HL-60/S4 treated with retinoic acid at 250 ng/mL for 4 days and 3 days (cell line): ENCODE results near the gene CLEC11A.

Source experiments
- in situ Hi-C: fragments of 300-500 bp; cut with MboI; formaldehyde crosslinking; loops from 2 replicates; pipeline ENCODE4 v1.7.0; 2022; ENCODE audit warnings: low sequenced_read_pairs

CLEC11A gene, protein sequence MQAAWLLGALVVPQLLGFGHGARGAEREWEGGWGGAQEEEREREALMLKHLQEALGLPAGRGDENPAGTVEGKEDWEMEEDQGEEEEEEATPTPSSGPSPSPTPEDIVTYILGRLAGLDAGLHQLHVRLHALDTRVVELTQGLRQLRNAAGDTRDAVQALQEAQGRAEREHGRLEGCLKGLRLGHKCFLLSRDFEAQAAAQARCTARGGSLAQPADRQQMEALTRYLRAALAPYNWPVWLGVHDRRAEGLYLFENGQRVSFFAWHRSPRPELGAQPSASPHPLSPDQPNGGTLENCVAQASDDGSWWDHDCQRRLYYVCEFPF

DNA sequence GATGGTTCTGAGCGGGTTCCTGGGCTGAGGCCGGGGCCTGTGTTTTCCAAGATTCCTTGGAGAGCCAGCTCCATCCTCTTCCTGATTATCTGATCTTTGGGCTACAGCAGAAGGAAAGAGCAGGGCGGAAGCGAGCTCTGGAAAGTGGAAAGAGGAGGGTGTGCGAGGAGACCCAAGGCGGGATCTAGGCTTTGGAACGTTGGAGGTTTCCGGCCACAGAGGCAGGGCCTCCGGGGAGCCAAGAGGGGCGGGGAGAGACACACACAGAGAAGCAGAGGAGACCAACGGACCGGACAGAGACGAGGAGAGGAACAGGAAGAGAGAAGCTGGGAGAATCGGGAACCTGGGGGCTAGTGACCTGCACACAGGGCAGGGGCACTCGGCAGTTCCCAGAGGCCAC lies at the start of gene CLEC11A:
CLEC11A (plus strand) TSS at position 296 of the 400 bp plus-strand sequence. CDS start 162 bp downstream, outside the sequence.
- in situ Hi-C loops: no loop called here

DNA sequence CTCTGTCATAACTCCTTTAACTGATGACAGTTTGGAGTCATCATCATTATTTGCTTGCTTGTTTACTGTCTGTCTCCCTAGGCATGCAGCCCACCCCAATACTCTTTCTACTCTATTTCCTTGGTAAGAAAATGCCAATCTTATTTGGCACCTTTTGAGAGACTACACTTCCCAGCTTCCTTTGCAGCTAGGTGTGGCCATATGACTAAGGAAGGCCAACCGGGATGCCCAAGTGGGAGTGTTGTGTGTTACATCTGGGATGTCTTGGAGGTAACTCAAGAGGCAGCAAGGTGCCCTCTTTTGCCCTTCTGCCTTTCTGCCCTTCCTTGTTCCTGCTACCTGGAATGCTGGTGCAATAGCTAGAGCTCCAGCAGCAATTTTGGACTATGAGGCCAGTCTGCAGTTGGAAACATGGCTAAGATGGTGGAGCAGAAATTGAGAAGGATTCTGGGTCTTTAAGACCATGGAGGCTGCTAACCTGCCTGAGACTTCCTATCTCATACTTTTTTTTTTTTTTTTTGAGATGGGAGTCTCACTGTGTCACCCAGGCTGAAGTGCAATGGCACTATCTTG lies 46.5 kb upstream of the CLEC11A start:
- in situ Hi-C loops: no loop called here

DNA sequence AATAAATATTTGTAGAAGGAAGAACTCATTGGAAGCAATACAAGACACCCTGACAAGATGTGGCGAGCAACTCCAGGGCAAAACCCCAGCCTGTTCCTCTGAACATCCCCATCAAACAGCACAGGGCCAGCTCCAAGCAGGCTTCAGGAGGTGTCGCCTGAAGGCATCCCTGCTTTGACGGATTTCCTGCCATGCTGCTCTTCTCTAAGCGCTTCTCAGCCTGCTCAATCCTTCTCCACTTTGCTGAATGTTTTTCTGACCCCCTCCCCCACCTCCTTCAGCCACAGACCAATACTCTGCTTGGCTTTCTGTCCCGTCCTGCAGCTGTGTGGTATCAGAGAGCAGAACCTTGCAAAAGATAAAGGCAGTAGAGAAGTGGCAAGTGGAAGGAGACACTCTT lies 45.5 kb upstream of the CLEC11A start:
- in situ Hi-C loops: no loop called here

- in situ Hi-C loops: no loop called here
Measured at GRCh38 chr19:50678323-50678722, 44.8 kb upstream of the CLEC11A start.

DNA sequence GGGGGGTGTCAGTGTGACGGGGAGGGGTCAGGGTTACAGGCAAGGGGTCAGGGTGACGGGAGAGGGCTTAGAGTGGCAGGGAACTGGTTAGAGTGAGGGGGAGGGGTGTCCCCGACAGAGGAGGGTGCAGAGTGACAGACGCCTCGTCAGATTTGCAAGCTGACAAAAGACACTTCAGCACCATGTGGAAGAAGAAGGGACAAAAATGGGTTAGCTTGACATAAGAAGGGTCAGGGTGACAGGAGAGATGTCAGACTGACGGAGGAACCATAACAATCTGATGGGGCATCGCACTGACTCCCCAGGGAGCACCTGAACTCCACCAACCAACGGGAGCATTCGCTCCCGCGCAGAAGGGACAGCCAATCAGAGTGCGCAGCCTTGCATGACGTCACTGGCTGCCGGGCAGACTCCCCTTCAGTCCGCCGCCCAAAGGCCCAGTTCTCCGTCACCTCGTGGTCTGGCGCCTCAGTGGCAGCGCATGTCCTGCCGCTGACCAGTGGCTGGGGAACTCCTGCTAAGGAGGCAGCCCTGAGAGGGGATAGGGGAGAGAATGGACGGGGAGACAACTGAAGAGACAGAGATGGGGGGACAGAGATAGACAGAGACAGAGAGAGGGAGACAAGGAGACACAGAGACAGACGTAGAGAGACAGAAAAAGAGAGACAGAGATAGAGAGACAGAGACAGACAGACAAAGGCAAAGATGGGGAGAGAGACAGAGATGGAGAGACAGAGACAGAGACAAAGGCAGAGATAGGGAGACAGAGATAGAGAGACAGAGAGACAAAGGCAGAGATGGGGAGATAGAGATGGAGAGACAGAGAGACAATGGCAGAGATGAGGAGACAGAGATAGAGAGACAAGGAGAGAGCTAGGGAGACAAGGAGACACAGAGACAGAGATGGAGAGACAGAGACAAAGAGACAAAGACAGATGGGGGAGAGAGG lies 43.7 kb upstream of the CLEC11A start:
- in situ Hi-C loops: no loop called here

GRCh38 chr19:50686310-50687032 lies 36.7 kb upstream of the CLEC11A start:
- in situ Hi-C loops: no loop called here

GRCh38 chr19:50688766-50689165 lies 34.4 kb upstream of the CLEC11A start:
- in situ Hi-C loops: no loop called here

- in situ Hi-C loops: no loop called here
Measured at GRCh38 chr19:50690439-50690838, 32.7 kb upstream of the CLEC11A start.

DNA sequence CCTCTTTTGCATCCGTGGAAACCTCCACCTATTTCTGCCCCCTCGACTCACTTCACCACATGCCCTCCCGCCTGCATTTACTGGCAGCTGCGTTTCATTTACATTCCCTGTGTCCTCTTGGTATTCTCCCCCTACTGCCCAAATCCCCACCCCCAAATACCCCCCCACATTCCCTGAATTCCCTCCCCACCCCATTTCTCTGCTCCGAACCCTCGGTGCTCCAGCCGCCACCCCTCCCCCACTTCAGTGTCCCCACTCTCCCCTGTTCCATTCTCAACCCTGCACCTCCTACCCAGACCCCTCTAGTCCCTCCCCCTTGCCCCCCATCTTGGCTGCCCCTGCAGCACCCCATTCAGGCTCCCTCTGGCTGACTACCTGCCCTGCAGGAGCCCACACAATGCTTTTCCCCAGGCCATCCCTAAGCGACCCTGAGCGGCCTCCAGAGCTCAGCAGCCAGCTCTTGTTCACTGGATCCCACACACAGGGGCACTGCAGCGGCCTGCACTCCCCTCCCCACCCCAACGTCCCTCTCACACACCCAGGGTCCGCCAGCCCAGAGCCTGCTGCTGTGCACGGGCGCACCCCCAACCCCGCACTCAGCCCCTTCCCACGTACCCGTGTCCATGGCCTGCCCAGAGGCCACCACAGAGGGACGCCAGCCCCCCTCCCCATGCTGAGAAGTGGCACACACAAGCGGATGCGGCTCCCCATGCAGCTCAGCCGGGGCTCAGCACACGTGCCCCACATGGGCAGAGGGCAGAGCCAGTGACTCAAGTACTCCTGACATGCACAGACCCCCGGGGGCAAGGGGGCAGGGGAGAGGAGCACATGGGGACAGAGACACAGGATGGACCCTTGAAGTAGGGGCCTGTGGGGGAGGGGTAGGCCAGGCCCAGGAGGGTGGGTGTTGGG lies 29.8 kb upstream of the CLEC11A start:
- in situ Hi-C loops: no loop called here

- in situ Hi-C loops: no loop called here
Measured at GRCh38 chr19:50694815-50695145, 28.4 kb upstream of the CLEC11A start.

GRCh38 chr19:50695251-50696093 lies 27.7 kb upstream of the CLEC11A start:
- in situ Hi-C loops: no loop called here

GRCh38 chr19:50696094-50696483 lies 27.1 kb upstream of the CLEC11A start:
- in situ Hi-C loops: no loop called here

- in situ Hi-C loops: no loop called here
Measured at GRCh38 chr19:50697414-50698124, 25.6 kb upstream of the CLEC11A start.

- in situ Hi-C loops: no loop called here
Measured at GRCh38 chr19:50701367-50701985, 21.7 kb upstream of the CLEC11A start.

DNA sequence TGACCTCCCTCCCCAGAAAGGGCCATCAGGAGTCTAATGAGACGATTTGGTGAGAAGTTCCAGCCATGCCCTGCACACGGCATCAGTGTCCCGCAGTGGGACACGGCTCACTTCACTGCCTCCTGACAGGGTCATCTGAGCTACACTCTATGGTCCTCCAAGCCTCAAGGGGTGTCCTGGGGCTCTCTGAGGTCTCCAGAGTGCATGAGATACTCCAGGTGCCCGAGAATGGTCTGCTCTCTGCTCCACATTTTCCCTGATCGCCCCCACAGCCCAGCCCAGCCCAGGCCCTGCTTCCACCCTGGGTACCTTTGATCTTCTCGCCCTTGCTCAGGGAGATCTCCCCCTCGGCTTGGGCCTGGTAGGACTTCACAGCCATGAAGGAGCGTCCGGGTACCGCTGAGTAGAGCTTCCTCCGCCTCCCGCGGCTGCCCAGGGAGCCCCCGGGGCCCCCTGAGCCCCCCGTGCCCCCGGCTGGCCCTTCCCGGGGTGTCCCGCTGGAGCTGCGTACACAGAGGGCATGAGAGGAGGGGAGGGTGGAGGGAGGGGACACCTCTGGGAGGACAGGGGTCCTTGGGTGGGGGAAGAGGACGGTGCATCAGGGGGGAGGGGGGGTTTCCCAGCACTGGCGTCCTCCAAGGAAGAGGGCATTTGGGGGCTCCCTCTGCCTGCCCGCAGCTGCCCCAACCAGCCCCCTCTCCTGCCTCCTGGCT lies 20.9 kb upstream of the CLEC11A start:
- in situ Hi-C loops: no loop called here

- in situ Hi-C loops: no loop called here
Measured at GRCh38 chr19:50702871-50703829, 20.0 kb upstream of the CLEC11A start.
